22Rv1 (cell line): ENCODE measurements around the gene GDA.
"Not testable (repeated sequence)": the region's sequence is repeated elsewhere in the genome, so short reads cannot be mapped to it uniquely, and the experiment has no call there.

Experiments used
- H3K27ac ChIP-seq: fragments of 450-650 bp; 2 replicates; pipeline ENCODE4 v1.5.1; 2017
- CTCF ChIP-seq: fragments of 450-650 bp; IDR thresholded peaks from 2 replicates; pipeline ENCODE4 v1.5.1; 2017; ENCODE audit warnings: mild to moderate bottlenecking
- ZFX ChIP-seq: fragments of 450-650 bp; IDR thresholded peaks from 2 replicates; pipeline ENCODE4 v1.6.1; 2017; ENCODE audit warnings: antibody characterized with exemption, borderline replicate concordance

Gene GDA

DNA sequence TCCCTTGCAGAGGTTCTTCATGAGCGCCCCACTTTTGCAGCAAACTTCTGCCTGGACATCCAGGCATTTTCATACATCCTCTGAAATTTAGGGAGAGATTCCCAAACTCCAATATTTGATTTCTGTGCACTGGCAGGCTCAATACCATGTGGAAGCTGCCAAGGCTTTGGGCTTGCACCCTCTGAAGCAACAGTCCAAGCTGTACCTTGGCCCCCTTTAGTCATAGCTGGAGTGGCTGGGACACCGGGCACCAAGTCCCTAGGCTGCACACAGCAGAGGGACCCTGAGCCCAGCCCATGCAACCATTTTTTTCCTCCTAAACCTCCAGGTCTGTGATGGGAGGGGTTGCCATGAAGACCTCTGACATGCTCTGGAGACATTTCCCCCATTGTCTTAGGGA, 141.1 kb downstream of the GDA start:
- TF ChIP-seq ZFX (no peak), CTCF (no peak)
- no peak overlapping the region for H3K27ac ChIP-seq

DNA sequence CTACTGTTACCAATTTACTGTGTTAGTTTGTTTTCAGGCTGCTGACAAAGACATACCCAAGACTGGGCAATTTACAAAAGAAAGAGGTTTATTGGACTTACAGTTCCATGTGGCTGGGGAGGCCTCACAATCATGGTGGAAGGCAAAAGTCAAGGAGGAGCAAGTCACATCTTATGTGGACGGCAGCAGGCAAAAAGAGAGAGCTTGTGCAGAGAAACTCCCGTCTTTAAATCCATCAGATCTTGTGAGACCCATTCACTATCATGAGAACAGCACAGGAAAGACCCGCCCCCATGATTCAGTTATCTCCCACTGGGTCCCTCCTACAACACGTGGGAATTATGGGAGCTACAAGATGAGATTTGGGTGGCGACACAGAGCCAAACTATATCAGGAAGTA, 142.3 kb downstream of the GDA start:
- not testable (repeated sequence) for H3K27ac ChIP-seq

- no peak for TF ChIP-seq ZFX
- TF ChIP-seq CTCF = peak; percentile 59
Observed at GRCh38 chr9:72292256-72292682, 143.0 kb downstream of the GDA start.

GRCh38 chr9:72292874-72293607, 143.8 kb downstream of the GDA start:
- H3K27ac ChIP-seq = peak overlapping the region; percentile 74
- TF ChIP-seq ZFX (no peak), CTCF (no peak)

More at GRCh38 chr9:72292256-72292682, 143.0 kb downstream of the GDA start:
- H3K27ac ChIP-seq = peak overlapping the region; percentile 74

DNA sequence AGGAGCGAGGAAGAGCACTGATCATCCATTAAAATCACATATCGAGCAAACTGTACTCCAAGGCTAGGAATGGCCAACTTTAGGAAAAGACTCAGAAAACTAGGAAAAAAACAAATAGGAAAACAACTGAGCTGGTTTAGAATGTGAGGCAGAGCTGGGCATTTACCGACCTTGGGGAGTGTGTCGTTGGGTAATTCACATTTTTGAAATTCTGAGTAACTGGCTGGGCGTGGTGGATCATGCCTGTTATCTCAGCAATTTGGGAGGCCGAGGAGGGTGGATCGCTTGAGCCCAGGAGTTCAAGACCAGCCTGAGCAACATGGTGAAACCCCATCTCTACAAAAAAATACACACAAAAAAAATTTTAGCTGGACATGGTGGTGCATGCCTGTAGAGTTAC, 145.7 kb downstream of the GDA start:
- H3K27ac ChIP-seq = peak overlapping the region; percentile 74
- TF ChIP-seq CTCF = no peak
- TF ChIP-seq ZFX = no peak

DNA sequence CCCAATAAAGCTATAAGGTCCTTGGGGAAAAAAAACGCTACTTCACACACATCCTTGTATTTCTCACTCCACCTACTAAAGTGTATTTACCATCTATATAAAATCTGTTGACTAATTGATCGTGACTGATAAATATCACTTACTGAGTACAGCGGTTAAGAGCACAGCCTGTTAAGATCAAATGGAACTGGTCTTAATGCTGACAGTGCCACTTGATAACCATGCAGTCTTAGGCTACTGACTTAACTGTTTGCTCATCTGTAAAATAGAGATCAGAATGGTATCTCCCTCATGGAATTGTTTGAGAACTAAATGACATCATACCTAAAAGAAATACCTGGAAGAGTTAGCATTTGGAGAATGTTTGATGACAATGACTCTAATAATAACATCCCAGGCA, 148.3 kb downstream of the GDA start:
- H3K27ac ChIP-seq = peak overlapping the region; percentile 42
- TF ChIP-seq CTCF (no peak), ZFX (no peak)

GRCh38 chr9:72299017-72299603, 149.9 kb downstream of the GDA start:
- TF ChIP-seq CTCF (no peak), ZFX (no peak)
- no peak overlapping the region for H3K27ac ChIP-seq
